Small intestine (tissue), 7 donors: Measurements from ENCODE around the gene GFOD1. TPM values are rescaled to one million over a fixed set of nuclear protein-coding genes. Genes with fewer than 3 reads are reported as not detected.
A peak's percentile ranks its signal among the peaks of the same experiment; 100 is the strongest.

Source experiments
- DNase-seq, 2 donors: peaks; one replicate each; pipeline versions ENCODE4 v3.0.0 to v3.0.0-alpha.2; 2013
- FAIRE-seq: peaks from 2 replicates; lab custom pipeline; 2012; peaks lifted over from hg19 to GRCh38; lab: Jason Lieb, UNC
- H3K27ac ChIP-seq, 3 donors: one replicate each; pipeline ENCODE4 v1.5.1; 2013; ENCODE audit warnings: low read length in 2 of 3, mild to moderate bottlenecking in 2 of 3, control low read depth in 1 of 3, inconsistent platforms in 1 of 3, low read depth in 1 of 3, moderate library complexity in 1 of 3
- H3K27me3 ChIP-seq, 3 donors: one replicate each; pipeline ENCODE4 v1.6.1; 2013; ENCODE audit warnings: low read length in 3 of 3, inconsistent platforms in 1 of 3; ENCODE audit not compliant: control insufficient read depth in 3 of 3, insufficient read depth in 3 of 3
- H3K36me3 ChIP-seq, 3 donors: one replicate each; pipeline ENCODE4 v1.6.1; 2013; ENCODE audit warnings: low read length in 3 of 3, inconsistent platforms in 1 of 3, low read depth in 1 of 3, mild to moderate bottlenecking in 1 of 3, moderate library complexity in 1 of 3; ENCODE audit not compliant: control insufficient read depth in 3 of 3, insufficient read depth in 2 of 3
- H3K4me1 ChIP-seq, 3 donors: one replicate each; pipeline ENCODE4 v1.6.1; 2013; ENCODE audit warnings: low read length in 2 of 3, inconsistent platforms in 1 of 3, low read depth in 1 of 3, mild to moderate bottlenecking in 1 of 3, moderate library complexity in 1 of 3; ENCODE audit not compliant: control insufficient read depth in 3 of 3, insufficient read depth in 2 of 3
- H3K4me3 ChIP-seq, 3 donors: one replicate each; pipeline ENCODE4 v1.5.1; 2013; ENCODE audit warnings: low read length in 3 of 3, control low read depth in 1 of 3, inconsistent platforms in 1 of 3, low read depth in 1 of 3, mild to moderate bottlenecking in 1 of 3, moderate library complexity in 1 of 3
- H3K9me3 ChIP-seq, 2 donors: one replicate each; pipeline ENCODE4 v1.6.1; 2013; ENCODE audit warnings: low read depth in 1 of 2, low read length in 1 of 2; ENCODE audit not compliant: control insufficient read depth in 2 of 2, insufficient read depth in 1 of 2
- WGBS, 3 donors: extraction: QIAGEN DNeasy Blood & Tissue Kit; methylation state at CpG; one replicate each; pipeline ENCODE4 v1.1.7; 2013; 5-methylcytosine and 5-hydroxymethylcytosine counted together
- polyA plus RNA-seq, 4 donors: library from polyadenylated mRNA; stranded (reverse) in 3 of 4; unstranded in 1 of 4; fragments of 200-250 nt in 3 of 4; fragments of 120-200 nt in 1 of 4; gene quantifications; one replicate each; pipeline versions ENCODE4 v1.2.1 to v1.2.3, GENCODE V29; 2013
- donor health status: healthy with polysubstance abuse.
- donor health status: control.
- donor health status: control.
- donor health status: Bipolar disorder and iron deficiency.
- donor health status: healthy.

The GFOD1 gene
- polyA plus RNA-seq, 4 donors, result 1.1 to 7.3 (median 1.5) TPM

- 75 to 83% (median 79%) methylated on average over 3 of the region's 3 CpGs for WGBS, 3 donors
- DNase-seq (no peak), FAIRE-seq (no peak)
- Histone ChIP-seq H3K27ac (no peak overlapping the region), H3K9me3 (peaks cover 0 to 3% of the 10 kb centered on the region in 2 donors), H3K4me1 (no peaks in the 10 kb centered on the region), H3K36me3 (no peaks in the 10 kb centered on the region), H3K4me3 (no peak overlapping the region), H3K27me3 (no peaks in the 10 kb centered on the region)
Measured at GRCh38 chr6:13507306-13507860, 20.0 kb upstream of the GFOD1 start.

- DNase-seq (no peak), FAIRE-seq (no peak)
Measured at GRCh38 chr6:13505345-13505734, 17.9 kb upstream of the GFOD1 start.

GRCh38 chr6:13504611-13505344 lies 17.4 kb upstream of the GFOD1 start:
- DNase-seq, result no peak
- no peaks in the 10 kb centered on the region for H3K9me3 ChIP-seq
- H3K27me3 ChIP-seq, result no peaks in the 10 kb centered on the region
- no peak for FAIRE-seq
- no peak overlapping the region for H3K27ac ChIP-seq
- no peaks in the 10 kb centered on the region for H3K36me3 ChIP-seq
- peaks cover 0 to 3% (median 0%) of the 10 kb centered on the region in 3 donors for H3K4me1 ChIP-seq
- no peak overlapping the region for H3K4me3 ChIP-seq
- 80 to 84% (median 83%) methylated on average over 5 of the region's 5 CpGs for WGBS, 3 donors

More at GRCh38 chr6:13505345-13505734, 17.9 kb upstream of the GFOD1 start:
- no peaks in the 10 kb centered on the region for H3K9me3 ChIP-seq
- H3K27me3 ChIP-seq, result no peaks in the 10 kb centered on the region
- H3K4me3 ChIP-seq, result no peak overlapping the region
- H3K27ac ChIP-seq, result no peak overlapping the region
- no peaks in the 10 kb centered on the region for H3K36me3 ChIP-seq
- 79 to 92% (median 85%) methylated on average over 7 of the region's 7 CpGs for WGBS, 3 donors
- H3K4me1 ChIP-seq, result peaks cover 0 to 3% (median 0%) of the 10 kb centered on the region in 3 donors

DNA sequence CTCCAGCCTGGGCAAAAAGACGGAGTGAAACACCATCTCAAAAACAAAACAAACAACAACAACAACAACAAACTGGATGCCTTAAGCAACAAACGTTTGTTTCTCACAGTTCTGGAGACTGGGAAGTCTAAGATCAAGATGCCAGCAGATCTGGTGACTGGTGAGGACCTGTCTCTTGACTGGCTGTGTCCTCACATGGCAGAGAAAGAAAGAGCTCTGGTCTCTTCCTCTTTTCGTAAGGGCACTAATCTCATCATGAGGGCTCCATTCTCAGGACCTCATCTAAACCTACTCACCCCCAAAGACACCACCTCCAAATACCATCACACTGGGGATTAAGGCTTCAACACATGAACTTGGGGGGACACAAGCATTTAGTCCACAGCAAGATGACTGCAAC lies 13.5 kb upstream of the GFOD1 start:
- peaks cover 0 to 3% (median 0%) of the 10 kb centered on the region in 3 donors for H3K4me1 ChIP-seq
- peak overlapping the region in 2 of 3 donors; percentile 82 to 83 for H3K27ac ChIP-seq
- 82 to 85% (median 84%) methylated on average over 3 of the region's 3 CpGs for WGBS, 3 donors
- no peak for DNase-seq
- H3K27me3 ChIP-seq, result no peaks in the 10 kb centered on the region
- no peak overlapping the region for H3K4me3 ChIP-seq
- no peaks in the 10 kb centered on the region for H3K9me3 ChIP-seq
- FAIRE-seq, result no peak
- no peaks in the 10 kb centered on the region for H3K36me3 ChIP-seq

- H3K4me3 ChIP-seq, result no peak overlapping the region
- H3K27ac ChIP-seq, result peak overlapping the region; percentile 82 to 89 (median 85)
- FAIRE-seq (no peak), DNase-seq (peak; percentile 71 to 96)
- H3K36me3 ChIP-seq, result no peaks in the 10 kb centered on the region
- H3K27me3 ChIP-seq, result no peaks in the 10 kb centered on the region
- peaks cover 0 to 3% (median 0%) of the 10 kb centered on the region in 3 donors for H3K4me1 ChIP-seq
- 23 to 72% (median 48%) methylated on average over 1 of the region's 1 CpG for WGBS, 3 donors
- no peaks in the 10 kb centered on the region for H3K9me3 ChIP-seq
Measured at GRCh38 chr6:13500264-13500663, 12.9 kb upstream of the GFOD1 start.

- FAIRE-seq (no peak), DNase-seq (no peak)
- H3K4me1 ChIP-seq, result peaks cover 0 to 3% (median 0%) of the 10 kb centered on the region in 3 donors
- no peaks in the 10 kb centered on the region for H3K27me3 ChIP-seq
- no peaks in the 10 kb centered on the region for H3K9me3 ChIP-seq
- WGBS, 3 donors, result 32 to 63% (median 46%) methylated on average over 1 of the region's 1 CpG
- no peaks in the 10 kb centered on the region for H3K36me3 ChIP-seq
- H3K27ac ChIP-seq, result no peak overlapping the region
- H3K4me3 ChIP-seq, result no peak overlapping the region
Measured at GRCh38 chr6:13496513-13497190, 9.3 kb upstream of the GFOD1 start.

DNA sequence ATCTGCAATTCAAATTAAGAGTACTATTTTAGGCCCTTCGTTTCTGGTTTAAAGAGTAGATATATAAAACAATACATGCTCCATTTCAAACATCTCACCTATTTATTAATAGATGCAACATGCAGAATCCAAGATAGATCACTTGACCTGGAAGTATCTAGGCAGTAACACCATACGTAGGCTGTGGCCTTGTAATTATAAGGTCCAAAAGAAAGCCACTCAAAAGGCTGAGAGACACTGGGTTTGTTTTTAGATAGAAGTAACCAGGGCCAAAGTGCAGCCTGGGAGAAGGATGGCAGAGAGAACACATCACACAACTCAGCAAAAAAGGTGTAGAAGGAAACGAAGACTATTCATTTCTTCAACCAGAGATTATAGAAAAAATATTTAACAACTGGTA lies 8.4 kb upstream of the GFOD1 start:
- Histone ChIP-seq H3K4me1 (no peaks in the 10 kb centered on the region), H3K36me3 (no peaks in the 10 kb centered on the region), H3K27ac (no peak overlapping the region), H3K4me3 (no peak overlapping the region), H3K27me3 (peaks cover 0 to 4% (median 0%) of the 10 kb centered on the region in 3 donors), H3K9me3 (no peaks in the 10 kb centered on the region)
- DNase-seq (no peak), FAIRE-seq (no peak)
- WGBS, 3 donors, result 71 to 81% (median 75%) methylated on average over 3 of the region's 3 CpGs

- Histone ChIP-seq H3K27me3 (peaks cover 0 to 4% (median 0%) of the 10 kb centered on the region in 3 donors), H3K4me3 (no peak overlapping the region), H3K4me1 (no peaks in the 10 kb centered on the region), H3K27ac (no peak overlapping the region), H3K36me3 (no peaks in the 10 kb centered on the region), H3K9me3 (no peaks in the 10 kb centered on the region)
- DNase-seq, result no peak
- no peak for FAIRE-seq
- 81 to 83% (median 82%) methylated on average over 5 of the region's 5 CpGs for WGBS, 3 donors
Measured at GRCh38 chr6:13495112-13495776, 7.8 kb upstream of the GFOD1 start.
